Retina (tissue), 1 donor: ENCODE data around the gene AMPH.
"Not testable (repeated sequence)": the region's sequence is repeated elsewhere in the genome, so short reads cannot be mapped to it uniquely, and the experiment has no call there.

Experiments used
- DNase-seq: peaks from one replicate; pipeline ENCODE4 v3.0.0-alpha.2; 2016

AMPH gene

DNA sequence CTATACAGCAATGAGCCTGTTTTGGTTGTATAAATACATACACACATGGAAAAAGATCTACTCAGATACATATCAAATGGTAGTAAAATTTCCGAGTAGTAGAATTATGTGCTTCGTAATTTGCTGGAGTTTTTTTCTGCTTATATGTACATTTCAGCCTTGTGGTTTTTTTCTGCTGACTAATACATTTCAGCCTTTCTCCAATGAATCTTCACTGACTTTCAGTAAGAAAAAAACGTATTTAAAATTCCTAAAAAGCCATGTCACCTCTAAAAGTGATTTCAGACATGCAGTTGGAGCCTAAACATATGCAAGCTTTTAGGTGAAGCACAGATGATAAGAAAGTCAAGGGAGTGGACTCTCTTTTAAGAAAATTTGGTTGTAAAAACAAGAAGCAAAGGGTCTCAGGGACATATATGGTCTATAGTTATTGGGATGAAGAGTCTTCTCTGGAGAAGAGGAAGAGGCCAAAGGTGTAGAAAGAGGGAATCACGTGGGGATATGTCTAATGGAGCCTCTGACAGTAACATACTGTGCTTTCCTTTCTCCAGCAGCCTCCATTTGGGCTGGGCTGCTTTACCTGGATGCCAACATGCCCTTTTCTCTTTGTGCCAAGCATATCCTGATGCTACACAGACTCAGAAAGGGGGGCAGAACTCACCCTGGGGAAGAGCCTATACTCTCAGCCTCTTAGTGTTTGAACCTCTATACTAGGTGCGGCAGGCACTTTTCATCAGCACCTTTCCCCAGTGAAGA lies 2.4 kb downstream of the AMPH start:
- peak; percentile 14 for DNase-seq

GRCh38 chr7:38625866-38626265 lies 5.3 kb downstream of the AMPH start:
- no peak for DNase-seq

DNA sequence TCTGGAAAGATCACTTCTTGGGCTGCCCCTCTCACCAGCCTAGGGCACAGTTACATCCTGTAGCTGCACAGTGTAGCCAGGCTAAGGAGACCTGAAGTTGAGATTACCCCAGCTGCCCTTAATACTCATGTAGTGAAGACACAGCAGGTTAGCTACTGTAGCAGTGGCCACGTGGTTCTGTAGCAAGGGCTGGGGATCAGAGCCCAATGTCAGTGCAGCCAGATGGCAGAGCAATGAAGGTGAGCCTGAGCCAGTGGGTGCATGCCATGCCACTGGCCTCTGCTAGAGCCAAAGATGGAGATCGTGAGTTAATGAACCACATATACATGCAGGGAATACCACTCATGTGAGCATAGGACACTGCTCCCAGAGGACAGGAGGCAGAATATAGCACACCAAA lies 15.5 kb downstream of the AMPH start:
- DNase-seq = no peak

DNA sequence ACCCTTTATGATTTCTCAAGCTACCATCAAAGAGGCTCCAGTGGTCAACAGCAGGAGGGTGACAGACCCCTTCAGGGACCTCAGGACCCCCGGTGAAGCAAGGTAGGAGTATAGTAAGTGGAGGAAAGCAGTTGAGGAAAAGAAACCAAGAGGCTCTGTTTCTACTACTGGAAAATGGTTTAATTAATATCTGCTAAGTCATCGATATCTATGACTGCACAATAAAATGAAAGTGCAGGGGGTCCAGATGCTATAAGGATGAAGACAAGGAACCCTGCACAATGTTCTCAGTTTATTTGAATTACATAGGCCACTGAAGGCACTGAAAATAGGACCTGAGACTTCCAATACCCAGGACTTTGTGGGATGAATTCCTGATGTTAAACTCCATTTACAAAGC lies 23.7 kb downstream of the AMPH start:
- DNase-seq = no peak

GRCh38 chr7:38600741-38601140 lies 30.4 kb downstream of the AMPH start:
- no peak for DNase-seq

DNA sequence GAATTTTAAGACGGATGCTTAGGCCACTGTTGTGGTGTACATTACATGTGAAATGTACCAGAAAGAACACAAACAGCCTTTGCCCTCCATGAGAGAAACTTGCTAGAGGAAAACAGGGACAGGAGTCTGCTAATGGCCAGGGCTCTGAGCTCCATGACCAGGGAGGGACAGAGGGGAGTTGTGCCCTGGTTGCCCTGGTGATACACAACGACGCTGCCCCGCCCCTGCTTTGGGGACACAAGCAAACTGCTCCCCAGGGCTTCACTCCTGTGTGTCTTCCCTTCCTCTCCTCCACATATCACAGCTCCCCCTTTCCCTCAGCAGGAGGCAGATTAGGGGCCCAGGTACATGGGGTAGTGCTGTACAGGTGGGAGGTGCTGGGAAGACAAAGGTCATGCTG lies 36.2 kb downstream of the AMPH start:
- DNase-seq = no peak

DNA sequence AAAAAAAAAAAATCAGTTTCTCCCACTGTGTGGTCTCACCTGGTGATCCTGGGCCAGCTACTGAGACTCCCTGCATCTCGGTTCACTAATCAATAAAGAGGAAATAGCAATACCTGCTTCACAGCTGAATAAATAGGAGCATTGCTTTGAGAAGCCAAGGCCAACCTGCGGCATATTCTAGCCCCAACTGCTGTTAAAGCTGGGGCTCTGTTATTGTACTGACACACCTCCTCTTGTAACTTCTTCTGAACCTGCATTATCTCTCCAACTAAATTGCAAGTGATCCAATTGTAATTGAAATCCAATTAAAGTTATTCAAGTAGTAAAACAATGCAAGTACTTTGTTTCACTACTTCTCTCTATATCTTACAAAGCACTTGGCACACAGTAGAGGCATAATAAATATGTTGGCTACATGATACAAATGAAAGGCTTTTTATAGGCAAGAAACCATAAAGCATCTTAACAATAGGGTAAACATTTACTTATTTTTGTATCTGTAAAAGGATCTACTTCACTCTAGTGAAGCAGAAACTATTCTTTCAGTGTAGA lies 38.4 kb downstream of the AMPH start:
- DNase-seq = no peak

DNA sequence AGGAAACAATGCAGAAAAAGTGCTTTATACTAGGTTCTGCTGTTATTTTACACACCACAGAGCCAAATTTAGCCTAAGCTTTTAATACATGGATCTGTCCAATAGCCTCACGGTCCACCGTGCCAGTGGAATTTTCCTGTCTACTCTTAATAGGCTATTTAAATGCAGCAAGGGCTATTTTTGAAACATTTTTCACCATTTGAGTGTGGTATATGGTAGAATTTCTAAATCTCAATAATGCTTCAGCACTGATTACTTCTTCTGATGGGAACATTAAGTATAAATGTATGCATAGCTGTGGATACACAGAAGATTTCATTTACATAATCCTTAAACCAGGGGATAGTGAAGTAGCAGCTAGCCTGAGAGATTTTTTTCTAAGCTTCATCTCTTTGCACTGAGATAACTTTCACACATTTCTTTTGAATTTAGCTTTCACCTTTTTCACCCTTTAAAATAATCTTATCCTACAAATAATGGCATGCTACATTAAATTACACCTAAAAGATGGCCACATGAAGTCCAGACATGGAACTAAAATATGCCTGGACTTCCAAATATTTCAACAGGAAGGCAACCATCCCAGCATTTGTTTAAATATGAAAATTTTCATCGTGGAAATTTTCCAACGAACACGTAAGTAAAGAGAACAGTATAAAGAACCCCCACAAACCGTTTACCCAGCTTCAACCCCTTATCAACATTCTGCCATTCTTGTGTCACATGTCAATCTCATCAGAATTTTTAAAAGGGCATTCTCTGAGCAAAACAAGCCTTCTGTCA lies 45.4 kb downstream of the AMPH start:
- DNase-seq = no peak

DNA sequence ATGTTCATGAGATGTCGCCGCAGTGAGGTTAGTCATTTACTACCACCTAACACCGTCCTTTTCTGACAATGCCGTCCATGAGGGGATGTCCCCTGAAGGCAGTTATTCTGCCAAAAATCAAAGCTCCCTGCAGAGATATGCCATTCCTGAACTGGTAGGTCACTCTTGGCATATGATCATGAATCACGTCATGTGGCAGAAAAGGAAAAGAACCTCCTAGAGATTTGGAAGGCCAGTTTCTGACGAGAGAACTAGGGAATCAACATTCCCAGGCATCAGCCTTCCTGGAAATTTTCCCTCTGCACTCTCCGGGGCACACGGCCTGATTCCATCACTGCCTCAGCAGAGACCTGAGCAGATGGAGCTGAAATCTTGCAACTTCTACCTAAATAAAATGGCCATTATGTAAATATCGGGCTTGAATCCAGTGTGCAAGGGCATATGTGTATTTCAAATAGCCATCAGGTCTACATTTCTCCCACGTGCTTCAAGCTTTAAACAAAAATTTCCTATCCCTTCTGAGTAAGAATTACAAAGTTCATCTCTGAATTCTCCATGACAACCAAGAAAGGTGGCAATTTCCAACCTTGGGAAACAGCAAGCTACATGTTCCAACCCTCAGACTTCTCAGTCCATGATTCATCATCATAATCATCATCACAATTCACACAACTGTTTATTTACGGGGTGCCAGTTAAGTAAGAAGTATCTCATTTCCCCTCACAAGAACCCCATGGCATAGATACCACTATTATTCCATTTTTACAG lies 46.5 kb downstream of the AMPH start:
- DNase-seq = no peak

- DNase-seq = no peak
These were observed 50.7 kb downstream of the AMPH start for GRCh38 chr7:38580485-38580884.

GRCh38 chr7:38574086-38574485 lies 57.1 kb downstream of the AMPH start:
- DNase-seq = no peak

DNA sequence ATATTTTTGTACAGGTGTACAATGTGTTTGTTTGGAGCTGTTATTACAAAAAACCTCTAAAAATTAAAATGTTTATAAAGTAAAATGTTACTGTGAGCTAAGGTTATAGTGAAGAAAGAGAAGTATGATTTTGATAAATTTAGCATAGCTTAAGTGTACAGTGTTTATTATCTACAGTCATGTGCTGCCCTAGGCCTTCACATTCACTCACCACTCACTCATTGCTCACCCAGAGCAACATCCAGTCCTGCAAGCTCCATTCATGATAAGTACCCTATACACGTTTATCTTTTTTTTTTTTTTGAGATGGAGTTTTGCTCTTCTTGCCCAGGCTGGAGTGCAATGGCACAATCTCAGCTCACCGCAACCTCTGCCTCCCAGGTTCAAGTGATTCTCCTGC lies 59.6 kb downstream of the AMPH start:
- not testable (repeated sequence) for DNase-seq

DNA sequence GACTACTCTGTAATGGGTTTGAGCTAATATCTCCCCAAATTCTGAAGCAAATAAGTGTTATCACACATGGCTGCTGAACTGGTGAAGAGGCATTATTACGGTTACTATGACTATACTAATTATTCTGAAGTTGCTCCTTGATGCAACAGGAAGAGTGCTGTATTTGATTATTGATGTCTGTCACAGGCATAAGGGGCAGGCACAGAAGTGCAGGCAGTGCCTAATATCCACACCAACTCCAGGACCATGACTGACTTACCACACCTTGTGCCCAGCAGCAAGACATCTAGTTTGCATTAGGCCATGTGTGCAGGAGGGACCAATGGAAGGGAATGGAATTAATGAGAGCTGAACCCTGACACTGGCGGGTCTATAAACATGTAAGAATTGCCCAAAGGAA lies 62.7 kb downstream of the AMPH start:
- DNase-seq = no peak

DNA sequence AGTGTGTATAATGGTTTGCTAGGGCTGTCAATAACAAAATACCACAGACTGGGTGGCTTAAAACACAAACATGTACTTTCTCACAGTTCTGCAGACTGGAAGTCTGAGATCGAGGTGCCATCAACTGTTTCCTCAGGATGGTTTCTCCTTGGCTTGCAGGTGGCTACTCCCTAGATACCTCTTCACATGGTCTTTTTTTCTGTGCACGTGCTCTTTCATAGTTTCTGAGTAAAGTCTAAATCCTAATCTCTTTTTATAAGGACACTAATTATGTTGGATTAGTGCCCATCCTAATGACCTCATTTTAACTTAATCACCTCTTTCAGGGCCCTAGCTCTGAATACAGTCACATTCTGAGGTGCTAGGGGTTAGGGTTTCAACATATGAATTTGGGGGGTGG lies 65.9 kb downstream of the AMPH start:
- no peak for DNase-seq

DNA sequence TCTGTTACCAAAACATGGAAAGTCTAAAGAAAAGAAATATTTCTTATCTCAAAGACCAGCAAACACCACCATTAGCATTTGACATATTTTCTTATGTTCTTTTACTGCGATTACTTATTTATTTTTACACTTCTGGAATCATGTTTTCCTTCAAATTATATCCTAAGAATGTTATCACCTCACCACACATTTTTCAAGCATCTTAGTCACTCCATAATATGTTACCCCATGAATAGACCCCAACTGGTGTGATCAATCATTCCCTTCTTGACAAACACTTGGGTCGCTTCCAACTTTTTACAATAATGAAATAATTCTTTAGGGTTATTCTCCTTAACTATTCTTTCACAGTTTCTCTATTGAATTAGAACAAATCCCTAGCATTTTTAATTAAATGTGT lies 67.4 kb downstream of the AMPH start:
- DNase-seq = no peak

GRCh38 chr7:38561166-38561565 lies 70.0 kb downstream of the AMPH start:
- no peak for DNase-seq

DNA sequence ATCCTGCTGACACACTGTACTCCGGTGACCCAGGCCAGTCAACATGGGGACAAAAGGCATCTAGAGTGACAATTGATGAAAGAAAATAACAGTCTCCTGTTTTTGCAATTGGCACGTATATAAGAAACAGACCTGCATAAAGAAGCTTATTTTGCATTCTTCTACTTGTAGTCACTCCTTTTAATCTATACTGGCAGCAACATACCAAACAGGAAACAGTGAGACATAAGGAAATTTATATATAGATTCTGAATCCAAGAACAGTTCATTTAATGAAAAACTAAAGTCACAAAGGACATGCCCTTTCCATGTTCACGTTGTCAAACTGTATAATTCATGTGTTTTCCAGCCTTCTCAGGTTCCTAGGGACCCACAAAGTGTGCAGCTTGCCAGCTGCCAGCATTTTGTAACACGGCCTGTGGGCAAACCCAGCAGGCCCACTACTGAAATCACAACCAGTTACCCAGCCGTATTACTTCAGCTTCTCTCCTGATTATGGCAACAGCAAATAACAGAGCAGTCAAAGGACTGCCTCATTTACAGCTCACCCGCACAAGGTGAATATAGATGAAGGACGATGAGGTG lies 72.3 kb downstream of the AMPH start:
- DNase-seq = peak; percentile 28

- DNase-seq = no peak
These were observed 76.6 kb downstream of the AMPH start for GRCh38 chr7:38554586-38554985.

DNA sequence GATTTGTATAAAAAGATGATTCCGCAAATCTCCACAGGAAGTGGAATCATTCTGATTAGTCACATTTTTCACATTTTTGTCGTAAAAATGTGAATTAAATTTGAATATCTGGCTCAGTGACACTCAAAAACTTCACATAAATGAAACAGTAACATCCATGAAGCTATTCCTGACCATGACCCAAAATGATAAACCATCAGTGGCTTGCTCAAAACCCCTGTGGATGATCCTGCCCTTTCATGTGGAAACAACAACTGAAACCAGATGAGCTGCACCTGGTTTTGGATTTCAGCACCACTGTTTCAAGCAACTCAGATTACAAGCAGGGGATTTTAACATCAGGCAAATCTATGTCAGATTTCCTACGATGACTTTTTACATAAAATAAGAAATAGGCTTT lies 80.3 kb downstream of the AMPH start:
- DNase-seq = no peak

DNA sequence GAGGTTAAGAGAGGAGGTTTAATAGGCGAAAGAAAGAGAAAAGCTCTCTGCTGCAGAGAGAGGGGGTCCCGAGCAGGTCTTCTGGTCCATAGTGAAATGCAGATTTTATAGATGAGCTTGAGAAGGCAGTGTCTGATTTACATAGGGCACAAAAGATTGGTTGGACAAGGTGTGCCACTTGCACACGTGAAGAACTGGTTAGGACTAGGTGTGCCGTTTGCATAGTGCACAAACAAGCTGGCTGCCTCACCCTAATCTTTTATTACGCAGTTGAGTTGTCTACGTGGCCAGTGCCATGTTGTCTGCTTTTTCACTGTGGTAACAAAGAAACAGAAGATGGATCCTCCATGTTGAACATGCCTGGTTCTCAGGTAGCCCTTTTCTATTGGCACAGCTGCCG lies 82.6 kb downstream of the AMPH start:
- no peak for DNase-seq

- no peak for DNase-seq
These were observed 84.4 kb downstream of the AMPH start for GRCh38 chr7:38546763-38547162.

- DNase-seq = no peak
These were observed 85.2 kb downstream of the AMPH start for GRCh38 chr7:38545977-38546376.

GRCh38 chr7:38542156-38542555 lies 89.0 kb downstream of the AMPH start:
- no peak for DNase-seq
